Measurements from ENCODE around the gene OTUD3.
"Not testable (repeated sequence)": the region's sequence is repeated elsewhere in the genome, so short reads cannot be mapped to it uniquely, and the experiment has no call there.

The OTUD3 gene

DNA sequence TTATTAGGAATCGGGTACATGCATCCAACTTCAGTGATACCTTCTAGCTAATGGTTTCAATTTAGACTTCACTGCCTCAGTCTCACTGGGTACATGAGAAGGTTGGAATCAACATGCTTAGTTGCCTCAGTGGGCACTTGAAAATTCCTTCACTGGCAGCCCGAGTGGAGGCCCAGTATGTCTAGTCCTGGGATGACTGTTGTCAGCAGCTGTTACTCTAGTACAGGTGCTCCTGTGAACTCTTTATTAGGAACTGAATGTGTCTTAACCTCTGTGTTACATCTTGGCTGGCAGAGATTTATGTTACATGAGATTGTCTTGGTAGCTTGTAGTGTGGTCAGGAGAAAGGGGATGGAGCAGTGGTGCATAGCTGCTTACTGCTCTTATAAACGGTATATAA, 27.8 kb downstream of the OTUD3 start:
- H3K4me3 ChIP-seq (ENCODE audit: low read depth, low read length): no peak overlapping the region

DNA sequence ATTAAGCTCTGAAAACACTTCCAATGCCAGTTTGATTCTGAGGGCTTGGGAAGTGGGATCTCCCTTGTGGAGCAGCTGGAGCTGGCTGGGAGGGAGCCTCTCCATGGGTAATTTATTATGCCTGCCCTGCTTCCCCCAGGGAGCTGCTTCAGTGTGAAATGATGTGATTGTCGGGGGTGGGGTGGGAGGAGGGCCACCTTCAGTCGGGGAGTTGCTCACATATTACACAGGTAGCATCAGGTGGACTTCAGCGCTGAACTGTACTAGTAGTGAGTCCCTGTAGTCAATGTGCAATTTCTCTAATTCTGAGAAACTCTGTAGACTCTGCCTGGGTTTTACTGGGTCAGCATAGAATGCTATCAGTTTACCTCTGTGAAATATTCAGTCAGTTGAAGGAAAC, 28.5 kb downstream of the OTUD3 start:
- H3K4me3 ChIP-seq (ENCODE audit: low read depth, low read length): no peak overlapping the region

DNA sequence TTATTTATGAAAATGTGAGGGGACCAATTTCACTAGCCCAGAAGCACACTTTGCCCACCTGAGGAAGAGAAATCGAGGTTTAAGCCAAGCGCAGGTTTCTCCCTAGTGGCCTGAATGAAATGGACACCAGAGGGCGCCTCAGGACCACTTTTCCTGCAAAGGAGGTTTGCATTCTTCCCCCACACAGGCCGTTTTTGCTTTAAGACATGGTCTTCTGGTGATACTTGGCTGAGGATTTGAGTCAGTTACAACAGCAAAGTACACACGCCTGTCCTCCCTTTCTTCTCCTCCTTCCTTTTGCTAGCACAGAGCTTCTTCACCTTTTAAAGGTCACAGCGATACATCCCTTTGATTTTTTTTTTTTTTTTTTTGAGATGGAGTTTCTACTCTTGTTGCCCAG, 35.9 kb downstream of the OTUD3 start:
- no peak overlapping the region for H3K4me3 ChIP-seq (ENCODE audit: low read depth, low read length)

DNA sequence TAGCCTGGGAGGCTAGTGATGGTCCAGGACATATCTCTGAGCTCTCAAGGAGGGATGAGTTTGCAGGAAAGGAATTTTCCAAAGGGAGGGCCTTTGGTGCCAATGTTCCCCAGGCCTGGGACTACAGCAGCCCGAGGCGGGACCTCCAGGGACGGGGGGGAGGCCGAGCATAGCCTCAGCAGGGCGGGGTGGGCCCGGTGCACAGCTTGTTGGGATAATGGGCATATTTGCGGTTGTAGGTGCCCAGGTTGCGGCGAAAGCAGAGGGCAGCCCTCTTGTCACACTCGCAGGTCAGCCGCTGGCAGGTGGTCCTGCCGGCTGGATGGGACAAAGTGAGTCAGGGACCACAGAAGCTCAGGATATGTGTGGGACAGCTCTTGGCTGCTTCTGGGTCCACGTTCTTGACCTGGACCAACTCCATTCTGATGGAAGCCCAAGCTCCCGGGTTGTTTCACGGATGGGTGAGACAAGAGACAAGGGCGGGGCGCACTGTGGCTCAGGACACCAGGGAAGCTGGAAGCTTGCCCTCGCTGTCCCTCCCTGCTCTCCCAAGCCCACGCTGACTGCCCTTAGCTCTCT, 38.0 kb downstream of the OTUD3 start:
- H3K4me3 ChIP-seq (ENCODE audit: low read depth, low read length): no peak overlapping the region

DNA sequence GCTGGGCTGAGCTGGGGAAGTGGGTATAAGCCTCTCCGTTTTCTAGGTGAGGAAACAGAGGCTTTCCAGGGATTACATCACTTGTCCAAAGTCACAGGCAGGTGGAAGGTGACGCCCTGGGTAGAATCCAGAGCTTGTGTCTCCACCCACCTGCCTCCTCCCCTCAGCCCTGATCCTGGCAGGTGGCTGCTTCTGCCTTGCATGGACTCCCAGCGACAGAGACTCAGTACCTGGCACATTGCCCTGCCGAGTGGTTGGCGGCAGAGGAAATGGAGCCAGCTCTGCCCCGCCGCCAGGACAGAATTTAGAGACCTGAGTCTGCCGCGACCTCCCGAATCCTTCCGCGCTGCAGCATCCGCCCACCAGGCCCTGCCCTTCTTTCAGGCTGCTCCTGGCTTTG, 39.1 kb downstream of the OTUD3 start:
- H3K4me3 ChIP-seq (ENCODE audit: low read depth, low read length): no peak overlapping the region

DNA sequence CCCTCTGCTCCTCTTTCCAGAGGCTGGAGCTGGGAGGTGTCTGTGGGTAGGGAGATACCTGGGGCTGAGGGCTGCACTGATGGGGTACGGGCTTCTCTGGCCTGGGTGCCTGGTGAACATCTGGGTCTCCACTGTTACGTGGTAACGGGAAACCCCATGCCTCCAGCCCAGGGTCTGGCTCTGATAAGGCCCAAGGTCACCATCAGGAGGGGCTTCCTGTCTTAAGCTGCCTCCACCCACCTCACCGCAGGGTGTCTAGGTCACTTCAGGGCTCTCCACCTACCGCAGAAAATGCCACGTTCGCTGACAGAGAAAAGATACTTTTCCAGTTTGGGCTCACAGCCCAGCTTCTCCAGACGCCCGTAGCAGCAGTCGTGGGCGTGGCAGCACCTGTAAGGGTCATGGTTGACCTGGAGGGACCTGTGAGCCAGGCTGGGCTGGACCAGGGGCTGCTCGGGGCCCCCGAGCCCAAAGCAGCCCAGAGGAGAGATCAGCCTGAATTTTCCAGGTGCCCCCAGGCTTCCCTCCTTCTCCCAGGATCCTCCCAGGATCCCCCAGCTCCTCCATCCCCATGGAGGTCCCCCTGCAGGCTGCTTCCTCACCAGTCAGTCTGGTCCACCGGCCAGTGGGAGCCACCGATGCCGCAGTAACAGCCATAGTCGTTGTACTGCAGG, 40.0 kb downstream of the OTUD3 start:
- H3K4me3 ChIP-seq (ENCODE audit: low read depth, low read length): no peak overlapping the region

DNA sequence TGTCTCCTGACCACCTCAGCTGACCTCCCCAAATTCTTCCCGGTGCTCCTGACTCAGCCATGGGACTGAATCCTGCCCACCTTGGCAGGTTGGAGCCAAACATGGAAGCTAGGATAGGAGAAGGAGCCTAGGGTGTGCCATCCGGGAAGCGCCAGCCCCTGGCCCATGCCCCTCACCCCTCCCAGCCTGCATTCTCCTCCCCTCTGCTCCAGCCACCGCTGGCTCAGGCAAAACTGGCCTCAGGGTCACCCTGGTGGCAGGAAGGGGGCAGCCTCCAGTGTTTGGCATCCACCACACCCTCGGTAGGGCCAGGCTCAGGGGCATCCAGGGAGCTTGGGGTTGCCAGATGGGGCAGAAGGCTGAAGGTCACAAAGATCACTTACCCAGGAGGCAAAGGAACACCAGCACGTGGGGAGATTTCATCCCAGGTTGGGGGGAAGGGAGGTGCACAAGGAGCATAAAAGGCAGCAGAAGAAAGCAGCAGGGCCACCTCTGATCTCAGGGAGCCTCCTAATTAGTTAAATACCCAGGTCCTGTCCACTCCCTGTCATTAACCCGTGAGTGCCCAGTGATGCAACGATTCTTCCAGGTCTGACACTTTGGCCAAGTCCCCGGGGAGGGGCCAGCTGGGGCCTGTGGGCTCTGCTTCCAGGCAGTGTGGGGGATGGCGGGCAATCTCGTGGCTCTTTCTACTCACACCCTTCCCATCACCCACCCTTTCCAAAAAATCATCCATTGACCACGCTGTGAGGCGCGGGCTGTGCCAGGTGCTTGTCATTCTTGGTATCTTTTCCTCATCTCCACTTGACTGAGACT, 41.1 kb downstream of the OTUD3 start, which contains the start of gene PLA2G2E:
TSS of gene PLA2G2E (minus strand) at position 481 of the 816 bp plus-strand sequence. CDS start at position 423, 58 bp downstream.
- no peak within 1 kb of the TSS for H3K4me3 ChIP-seq (ENCODE audit: low read depth, low read length)

DNA sequence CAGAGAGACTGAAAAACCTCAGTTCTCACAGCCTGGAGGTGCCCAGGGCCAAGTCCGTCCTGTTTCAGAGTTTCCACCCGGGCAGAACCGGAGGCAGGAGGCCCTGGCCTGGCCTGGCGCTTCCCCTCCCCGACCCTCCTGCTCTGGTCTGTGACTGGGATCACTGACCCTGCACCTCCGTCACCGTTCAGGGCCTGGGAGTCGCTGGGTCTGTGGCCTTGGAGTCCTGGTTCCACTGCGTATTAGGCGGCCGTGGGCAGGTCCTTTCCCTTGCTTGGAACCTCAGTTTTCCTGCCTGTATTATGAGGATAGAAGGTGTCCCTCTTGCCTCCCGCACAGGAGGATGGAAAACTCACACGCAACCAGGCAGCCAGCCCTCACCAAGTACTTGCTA, 41.8 kb downstream of the OTUD3 start:
- no peak overlapping the region for H3K4me3 ChIP-seq (ENCODE audit: low read depth, low read length)

DNA sequence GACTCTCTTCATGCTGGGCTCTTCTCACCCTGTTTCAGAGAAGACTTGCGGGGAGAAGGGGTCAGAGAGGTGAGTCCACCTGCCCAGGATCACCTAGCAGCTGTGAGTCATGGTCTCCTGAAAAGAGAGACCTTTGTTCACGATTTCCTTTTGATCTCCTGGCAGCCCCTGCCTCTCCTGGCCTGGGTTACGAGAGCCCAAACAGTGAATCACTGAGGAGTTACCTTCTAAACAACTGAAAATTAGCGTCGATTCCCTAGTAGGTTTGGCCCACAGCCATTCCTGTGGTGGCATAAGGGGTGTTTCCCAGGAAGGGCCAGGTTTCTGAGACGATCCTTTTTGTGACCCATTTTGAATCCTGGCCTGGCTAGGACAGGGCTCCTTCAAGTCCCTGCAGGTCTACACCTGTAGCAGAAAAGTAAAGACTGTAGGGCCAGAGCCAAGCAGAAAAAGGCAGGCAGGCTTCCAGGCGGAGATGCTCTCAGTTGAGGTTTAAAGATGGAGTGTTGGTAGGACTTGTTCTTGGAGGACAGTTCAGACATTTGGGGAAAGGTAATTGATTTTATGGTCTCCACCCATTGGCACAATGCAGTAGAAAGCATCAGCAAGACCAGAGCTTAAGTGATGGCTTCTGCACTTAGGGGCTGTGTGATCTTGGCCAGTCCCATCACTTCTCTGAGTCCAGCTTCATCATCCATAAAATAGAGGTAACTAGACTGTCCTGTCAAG, 43.3 kb downstream of the OTUD3 start:
- no peak overlapping the region for H3K4me3 ChIP-seq (ENCODE audit: low read depth, low read length)

DNA sequence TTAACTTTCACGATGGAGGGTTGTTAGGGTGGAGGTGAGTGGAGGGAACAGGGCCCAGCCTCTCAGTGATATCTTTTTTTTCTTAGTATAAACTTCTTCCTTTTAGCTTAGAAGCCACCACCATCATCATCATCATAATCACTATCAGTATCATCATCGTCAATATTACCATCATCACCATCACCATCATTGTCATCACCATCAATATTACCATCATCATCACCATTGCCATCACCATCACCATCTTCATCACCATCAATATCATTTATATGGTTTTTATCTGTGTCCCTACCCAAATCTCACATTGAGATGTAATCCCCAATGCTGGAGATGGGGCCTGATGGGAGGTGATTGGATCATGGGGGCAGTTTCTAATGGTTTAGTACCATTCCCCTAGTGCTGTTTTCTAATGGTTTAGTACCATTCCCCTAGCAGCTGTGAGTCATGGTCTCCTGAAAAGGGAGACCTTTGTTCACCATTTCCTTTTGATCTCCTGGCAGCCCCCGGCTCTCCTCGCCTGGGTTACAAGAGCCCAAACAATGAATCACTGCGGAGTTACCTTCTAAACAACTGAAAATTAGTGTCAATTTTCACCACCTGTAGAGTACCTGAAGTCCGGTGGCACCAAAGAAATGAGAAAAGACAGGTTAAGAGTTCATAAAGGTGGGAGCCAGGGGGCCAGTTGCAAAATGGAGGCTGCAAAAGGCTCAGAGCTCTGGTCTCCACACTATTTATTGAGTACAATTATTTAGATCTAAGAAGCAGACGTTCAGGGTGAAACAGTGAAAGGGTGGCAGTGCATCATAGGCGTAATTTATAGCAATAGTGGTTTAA, 44.3 kb downstream of the OTUD3 start:
- no peak overlapping the region for H3K4me3 ChIP-seq (ENCODE audit: low read depth, low read length)

DNA sequence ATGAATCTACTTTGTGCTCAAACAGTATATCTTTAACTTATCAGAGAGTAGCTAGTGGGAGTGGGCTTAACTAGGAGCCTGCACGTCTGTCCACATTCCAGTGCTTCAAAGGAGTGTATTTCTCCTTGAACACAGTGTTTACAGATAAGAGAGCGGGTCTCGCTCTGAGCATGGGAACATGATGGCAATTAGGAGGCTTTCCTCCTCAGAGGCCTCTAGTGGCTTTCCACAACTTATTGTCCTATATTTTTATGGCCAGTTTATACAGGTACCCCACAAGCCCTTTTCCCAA, 44.9 kb downstream of the OTUD3 start:
- H3K4me3 ChIP-seq (ENCODE audit: low read depth, low read length): not testable (repeated sequence)

DNA sequence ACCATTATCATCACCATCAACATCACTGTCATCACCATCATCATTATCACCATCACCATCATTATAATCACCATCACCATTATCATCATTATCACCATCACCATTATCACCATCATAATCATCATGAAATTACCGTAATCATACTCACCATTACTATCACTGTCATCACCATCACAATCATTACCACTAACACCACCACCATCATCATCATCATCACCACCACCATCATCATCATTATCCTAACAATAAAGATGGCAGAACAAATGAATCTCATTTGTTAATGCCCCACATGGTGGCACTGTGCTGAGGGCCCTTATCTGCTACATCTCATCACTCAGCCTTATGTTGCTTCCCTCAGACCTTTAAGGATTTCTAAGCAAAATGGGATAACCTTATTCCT, 50.7 kb downstream of the OTUD3 start:
- no peak overlapping the region for H3K4me3 ChIP-seq (ENCODE audit: low read depth, low read length)

DNA sequence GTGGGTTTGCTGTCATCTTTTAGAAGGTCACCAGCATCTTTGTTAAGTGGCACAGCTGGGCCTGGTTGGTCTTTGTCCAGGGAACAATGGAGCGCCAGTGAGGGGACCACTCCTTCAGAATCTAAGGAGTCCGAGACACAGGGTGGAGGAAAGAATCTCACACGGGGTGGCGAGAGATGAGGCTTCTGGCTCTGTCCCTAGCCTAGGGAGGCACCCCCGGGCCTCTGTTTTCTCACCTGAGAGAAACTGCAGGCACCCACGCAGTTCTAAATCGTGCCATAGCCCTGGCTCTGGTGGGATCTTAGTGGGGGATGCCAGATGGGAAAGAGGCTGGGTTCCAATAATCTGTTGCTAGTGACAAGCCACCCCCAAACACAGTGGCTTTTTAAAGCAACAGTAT, 52.1 kb downstream of the OTUD3 start:
- no peak overlapping the region for H3K4me3 ChIP-seq (ENCODE audit: low read depth, low read length)

DNA sequence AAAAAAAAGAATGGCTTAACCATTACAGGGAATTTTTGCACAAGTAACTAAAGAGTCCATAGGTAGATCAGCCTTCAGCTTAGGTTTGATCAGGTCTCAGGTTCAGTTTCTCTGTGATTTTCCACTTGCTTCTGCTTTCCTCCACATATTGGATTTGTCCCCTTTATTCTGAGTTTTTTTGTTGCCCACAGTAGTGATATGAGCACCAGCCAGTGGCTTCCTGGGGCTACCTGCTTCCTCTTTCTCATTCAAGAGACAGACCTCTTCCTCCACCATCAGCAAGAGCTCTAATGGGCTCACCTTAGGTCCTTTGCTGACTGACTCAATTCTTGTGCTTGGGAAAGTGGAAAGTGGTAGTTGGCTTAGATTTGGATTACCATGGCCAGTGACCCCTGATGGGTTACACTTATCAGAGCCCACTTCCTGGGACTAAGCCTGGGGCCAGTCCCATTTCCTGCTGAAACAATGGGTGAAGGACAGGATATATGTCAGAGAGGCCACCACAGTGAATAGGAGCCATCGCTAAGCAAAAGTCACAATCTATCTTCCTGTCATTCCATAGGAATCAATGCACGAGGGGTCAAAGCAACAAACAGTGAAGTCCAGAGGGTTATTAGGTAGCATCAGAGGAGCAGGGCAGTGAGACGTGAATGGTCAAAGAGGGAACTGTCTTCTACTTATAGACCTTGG, 54.0 kb downstream of the OTUD3 start:
- H3K4me3 ChIP-seq (ENCODE audit: low read depth, low read length): no peak overlapping the region

DNA sequence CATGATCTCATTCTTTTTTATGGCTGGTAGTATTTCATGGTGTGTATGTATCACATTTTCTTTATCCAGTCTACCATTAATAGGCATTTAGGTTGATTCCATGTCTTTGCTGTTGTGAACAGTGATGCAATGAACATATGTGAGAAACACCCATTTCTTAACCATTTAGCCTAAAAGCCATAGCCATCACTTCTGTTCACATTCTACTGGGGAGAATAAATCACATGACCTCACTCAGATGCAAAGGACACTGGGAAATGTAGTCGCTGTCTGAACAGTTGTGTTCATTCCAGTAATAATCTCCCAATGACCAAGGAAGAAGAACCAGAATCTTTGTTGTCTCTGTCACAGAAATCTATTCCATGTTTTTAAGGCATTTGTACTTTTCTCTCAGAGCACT, 56.3 kb downstream of the OTUD3 start:
- no peak overlapping the region for H3K4me3 ChIP-seq (ENCODE audit: low read depth, low read length)

DNA sequence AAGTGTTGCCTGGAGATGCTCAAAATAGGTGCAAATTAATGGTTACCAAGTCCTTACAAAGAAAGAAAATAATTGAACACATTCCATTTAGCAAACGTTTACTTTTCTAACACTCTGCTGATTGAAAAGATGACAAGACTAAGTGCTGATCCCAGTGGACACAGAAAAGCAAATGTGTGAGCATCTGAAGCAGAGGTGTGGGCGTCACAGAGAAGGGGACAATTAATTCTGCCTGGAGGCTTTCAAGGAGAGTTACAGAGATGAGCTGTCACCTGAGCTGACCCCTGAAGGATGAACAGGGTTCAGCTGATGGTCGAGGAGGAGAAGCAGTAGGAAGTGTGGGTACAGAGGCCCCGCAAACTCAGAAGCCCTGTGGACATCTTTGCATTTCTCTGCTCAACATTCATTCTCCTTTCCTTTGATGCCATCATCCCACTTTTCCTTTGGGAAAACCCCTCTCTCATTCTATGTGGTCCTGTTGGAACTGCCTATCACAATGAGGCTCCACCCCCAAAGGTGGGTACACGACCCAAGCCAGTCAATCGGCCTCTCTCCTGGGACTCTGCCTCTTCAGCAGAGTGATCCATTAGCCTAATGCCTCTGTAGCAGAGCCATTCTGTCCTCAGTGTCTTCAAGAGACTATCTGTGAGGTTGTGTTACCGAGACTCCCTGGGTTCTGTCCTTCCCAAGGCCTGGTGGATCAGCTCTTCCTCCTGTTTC, 58.5 kb downstream of the OTUD3 start:
- no peak overlapping the region for H3K4me3 ChIP-seq (ENCODE audit: low read depth, low read length)

DNA sequence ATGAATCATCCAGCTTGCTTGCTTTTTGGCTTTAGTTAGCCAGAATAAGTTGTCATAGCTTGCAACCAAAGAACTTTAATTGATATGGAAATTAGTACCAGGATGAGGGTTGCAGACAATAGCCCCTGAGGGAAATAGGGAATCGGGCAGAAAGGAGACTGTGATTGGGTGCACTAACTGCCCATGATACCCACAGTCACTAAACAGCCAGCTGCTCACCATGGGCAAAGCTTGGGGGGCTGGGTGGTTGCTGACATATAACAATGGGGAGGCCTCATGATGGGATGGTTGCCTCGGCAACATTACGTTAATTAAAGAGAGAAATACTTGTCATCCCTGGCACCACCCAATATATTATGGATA, 59.0 kb downstream of the OTUD3 start:
- H3K4me3 ChIP-seq (ENCODE audit: low read depth, low read length): no peak overlapping the region

DNA sequence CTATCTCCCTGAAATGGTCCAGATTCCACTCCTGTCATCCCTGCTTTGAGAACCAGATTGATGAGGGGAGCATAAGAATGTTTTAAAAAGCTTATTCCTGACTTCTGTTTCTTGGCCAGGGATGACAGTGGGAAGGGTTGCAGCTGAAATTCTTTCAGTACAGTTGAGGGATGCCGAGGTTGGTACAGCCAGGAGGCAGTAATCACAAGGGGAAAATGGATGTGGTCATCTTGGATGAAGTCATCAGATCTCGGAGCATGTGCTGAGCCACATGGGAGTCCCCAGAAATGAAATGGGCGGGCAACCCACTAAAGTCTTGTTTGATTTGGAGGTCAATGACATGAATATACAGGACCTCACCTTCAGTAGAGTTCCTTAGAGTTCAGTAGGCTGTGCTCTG, 59.9 kb downstream of the OTUD3 start:
- no peak overlapping the region for H3K4me3 ChIP-seq (ENCODE audit: low read depth, low read length)

DNA sequence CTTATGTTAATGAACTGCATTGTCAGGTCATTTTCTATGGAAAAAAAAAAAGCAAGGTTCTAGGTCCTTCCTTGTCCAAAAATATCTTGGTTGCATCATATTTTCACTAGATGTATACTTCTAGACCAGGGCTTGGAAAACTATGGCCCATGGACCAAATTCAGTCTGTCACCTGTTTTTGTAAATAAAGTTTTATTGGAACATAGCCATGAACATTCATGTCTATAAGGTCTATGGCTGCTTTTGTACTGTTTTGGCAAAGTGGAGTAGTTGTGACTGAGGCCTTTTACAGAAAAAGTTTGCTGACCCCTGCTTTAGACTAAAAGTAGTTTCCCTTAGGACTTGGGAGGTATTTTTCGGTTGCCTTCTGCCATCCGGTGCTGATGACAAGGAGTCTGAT, 60.5 kb downstream of the OTUD3 start:
- H3K4me3 ChIP-seq (ENCODE audit: low read depth, low read length): no peak overlapping the region

DNA sequence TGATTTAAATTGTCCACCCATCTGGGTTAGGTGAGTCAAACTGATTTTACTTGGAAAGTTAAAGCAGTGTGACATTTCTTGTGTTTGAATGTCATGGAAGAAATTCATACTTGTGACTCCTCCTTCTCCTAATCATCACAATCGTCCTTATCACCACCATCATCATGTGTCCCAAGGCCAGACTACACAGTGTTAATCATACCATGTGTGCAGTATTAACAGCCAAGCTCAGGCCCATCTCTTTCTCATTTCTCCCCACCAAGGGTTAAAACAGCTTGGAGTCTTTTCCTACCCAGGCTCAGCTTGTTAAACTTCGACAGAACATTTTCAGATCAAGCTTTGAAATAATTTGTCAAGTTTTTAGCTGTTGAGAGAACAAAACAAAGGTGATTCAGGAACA, 63.7 kb downstream of the OTUD3 start:
- no peak overlapping the region for H3K4me3 ChIP-seq (ENCODE audit: low read depth, low read length)
